Measurements from ENCODE around the gene SUMO3.

Gene SUMO3

DNA sequence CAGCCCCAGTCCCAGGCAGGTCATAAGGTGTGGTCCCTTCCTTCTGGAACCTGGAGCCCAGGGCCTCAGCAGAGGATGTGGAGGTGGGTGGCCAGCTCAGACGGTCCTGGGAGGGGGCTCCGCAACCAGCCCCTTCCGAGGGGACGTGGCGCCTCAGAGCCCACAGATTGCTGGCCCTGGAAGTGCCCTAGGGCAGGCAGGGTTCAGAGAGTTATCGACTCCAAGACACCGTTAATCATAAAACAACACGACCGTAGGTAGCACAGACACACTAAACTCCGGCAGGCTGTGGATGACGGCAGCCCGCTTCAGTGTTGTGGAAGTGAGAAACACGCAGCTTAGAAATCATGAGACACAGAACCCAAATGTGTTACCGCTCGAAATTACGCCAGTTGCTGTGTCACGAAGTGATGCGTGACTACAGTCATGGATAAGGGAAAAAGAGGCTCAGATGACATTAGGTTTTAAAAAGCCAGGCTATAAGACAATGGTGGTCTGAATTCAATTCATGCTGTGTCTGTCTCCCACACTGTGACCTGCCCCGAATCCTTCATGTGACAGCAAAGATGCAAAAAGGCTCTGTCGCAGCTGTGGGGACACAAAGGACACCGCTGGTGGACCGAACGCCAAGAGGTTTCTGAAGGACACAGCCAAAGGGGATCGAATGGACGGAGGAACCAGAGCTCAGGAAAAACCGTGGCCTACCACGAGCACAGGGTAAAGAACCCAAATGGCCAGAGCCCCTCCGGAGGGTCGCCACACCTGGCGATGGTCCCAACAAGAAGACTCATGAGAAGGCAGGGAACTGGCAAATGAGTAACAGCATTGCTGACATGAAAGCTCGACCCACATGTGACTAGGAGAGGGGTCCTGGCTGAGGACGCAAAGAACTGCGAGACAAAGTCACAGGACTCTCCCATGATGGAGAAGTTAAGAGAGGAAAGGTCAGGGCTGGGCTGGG is 1.7 kb upstream of the SUMO3 start:
- no peak overlapping the region for H3K4me3 ChIP-seq (ENCODE audit: low read depth, low read length)
- TF ChIP-seq CTCF (IDR thresholded peaks at IDR 0.05; ENCODE audit: low read depth, low read length, missing control alignments) = no peak
- in situ Hi-C loops (cut with HindIII; ENCODE audit: low sequenced_read_pairs) = no loop called here
- no peak for DNase-seq (ENCODE audit: low read depth)

DNA sequence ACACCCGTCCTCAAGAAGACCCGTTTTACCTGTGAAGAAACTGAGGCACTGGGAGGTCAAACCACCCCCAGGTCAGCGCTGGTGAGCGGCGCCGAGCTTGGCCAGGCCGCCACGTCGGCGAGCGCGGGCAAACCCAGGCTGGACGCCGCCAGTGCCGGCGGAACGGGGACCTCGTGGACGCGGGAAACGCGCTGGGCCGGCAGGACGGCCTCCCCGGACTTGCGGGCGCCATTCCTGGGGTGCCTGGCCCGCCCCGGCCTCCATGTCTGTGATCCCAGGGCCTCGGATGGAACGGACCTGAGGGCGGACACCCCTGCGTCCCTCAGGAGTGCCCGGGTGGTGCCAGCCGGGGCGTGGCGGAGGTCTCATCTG is 764 bp upstream of the SUMO3 start:
- in situ Hi-C loops (cut with HindIII; ENCODE audit: low sequenced_read_pairs) = no loop called here
- DNase-seq (ENCODE audit: low read depth) = no peak
- TF ChIP-seq CTCF (IDR thresholded peaks at IDR 0.05; ENCODE audit: low read depth, low read length, missing control alignments) = no peak

GRCh38 chr21:44817506-44817880 is 369 bp downstream of the SUMO3 start:
- in situ Hi-C loops (cut with HindIII; ENCODE audit: low sequenced_read_pairs) = no loop called here
- H3K4me3 ChIP-seq (ENCODE audit: low read depth, low read length) = peak overlapping the region; percentile 60
- peak; percentile 43 for DNase-seq (ENCODE audit: low read depth)
- TF ChIP-seq CTCF (IDR thresholded peaks at IDR 0.05; ENCODE audit: low read depth, low read length, missing control alignments) = no peak

More for the DNA sequence above, 764 bp upstream of the SUMO3 start:
- peak overlapping the region; percentile 60 for H3K4me3 ChIP-seq (ENCODE audit: low read depth, low read length)

DNA sequence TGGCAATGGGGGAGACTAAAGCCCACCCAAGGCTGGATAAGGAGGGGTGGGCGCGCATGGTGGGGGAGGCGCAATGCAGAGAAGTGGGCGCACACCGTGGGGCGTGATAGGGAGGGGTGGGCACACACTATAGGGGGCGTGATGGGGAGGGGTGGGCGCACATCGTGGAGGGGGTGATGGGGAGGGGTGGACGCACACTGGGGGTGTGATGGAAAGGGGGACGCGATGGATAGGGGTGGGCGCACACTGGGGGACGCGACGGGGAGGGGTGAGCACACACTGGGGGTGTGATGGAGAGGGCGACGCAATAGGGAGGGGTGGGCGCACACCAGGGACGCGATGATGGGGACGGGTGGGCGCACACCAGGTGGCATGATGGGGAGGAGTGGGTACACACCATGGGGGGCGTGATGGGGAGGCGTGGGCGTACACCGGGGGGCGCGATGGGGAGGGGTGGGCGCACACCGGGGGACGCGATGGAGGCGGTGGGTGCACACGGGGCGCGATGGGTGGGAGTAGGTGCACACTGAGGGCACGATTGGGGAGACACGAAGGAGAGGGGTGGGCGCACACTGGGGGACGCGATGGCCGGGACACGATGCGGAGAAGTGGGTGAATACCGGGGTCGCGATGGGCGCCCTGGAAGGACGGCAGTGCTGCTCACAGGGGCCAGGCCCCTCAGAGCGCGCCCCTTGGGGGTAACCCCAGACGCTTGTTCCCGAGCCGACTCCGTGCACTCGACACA is 929 bp downstream of the SUMO3 start:
- in situ Hi-C loops (cut with HindIII; ENCODE audit: low sequenced_read_pairs) = no loop called here
- peak overlapping the region; percentile 60 for H3K4me3 ChIP-seq (ENCODE audit: low read depth, low read length)
- TF ChIP-seq CTCF (IDR thresholded peaks at IDR 0.05; ENCODE audit: low read depth, low read length, missing control alignments) = no peak
- DNase-seq (ENCODE audit: low read depth) = no peak

DNA sequence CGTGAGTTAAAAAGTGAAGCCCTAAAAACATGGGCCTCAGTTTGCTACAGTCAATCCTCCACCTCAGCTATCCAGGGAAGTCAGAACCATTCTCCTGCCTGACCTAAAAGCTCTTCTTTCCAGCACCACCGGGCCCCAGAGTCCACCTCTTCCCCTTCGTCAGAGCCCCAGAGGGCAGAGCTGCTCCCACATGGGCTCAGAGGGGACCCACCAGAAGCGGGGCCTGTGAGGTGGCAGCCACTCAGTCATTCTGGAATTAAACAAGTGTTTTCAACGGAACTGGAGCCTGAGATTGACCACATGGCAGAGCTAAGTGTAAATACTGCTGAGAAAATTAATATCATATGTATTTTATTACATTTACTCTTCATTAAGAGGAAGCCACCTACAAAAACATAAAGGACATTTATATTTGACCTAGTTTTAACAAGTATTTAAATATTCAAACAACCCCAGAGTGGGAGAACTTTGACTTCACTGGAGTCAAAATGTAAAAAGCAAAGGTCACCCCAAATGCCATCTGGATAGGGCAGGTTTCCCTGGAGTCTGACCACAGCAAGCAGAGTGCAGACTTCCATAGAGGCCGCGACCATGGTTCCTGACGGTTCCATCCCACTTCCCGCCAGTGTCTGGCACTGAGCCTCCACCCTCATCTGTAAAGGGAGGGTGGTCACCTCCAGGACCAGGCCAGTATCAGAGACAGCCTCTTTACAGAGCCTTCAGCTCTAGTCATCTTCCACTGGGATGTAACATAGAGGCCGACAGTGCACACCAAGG is 1.8 kb downstream of the SUMO3 start:
- H3K4me3 ChIP-seq (ENCODE audit: low read depth, low read length) = no peak overlapping the region
- no peak for TF ChIP-seq CTCF (IDR thresholded peaks at IDR 0.05; ENCODE audit: low read depth, low read length, missing control alignments)
- DNase-seq (ENCODE audit: low read depth) = no peak
- in situ Hi-C loops (cut with HindIII; ENCODE audit: low sequenced_read_pairs) = no loop called here

- in situ Hi-C loops (cut with HindIII; ENCODE audit: low sequenced_read_pairs) = no loop called here
- no peak overlapping the region for H3K4me3 ChIP-seq (ENCODE audit: low read depth, low read length)
- no peak for DNase-seq (ENCODE audit: low read depth)
- TF ChIP-seq CTCF (IDR thresholded peaks at IDR 0.05; ENCODE audit: low read depth, low read length, missing control alignments) = no peak
Observed at GRCh38 chr21:44815225-44815624, 2.6 kb downstream of the SUMO3 start.
